ENCODE measurements around the gene UACA.
"Not testable (repeated sequence)": the region's sequence is repeated elsewhere in the genome, so short reads cannot be mapped to it uniquely, and the experiment has no call there.

UACA gene

GRCh38 chr15:70748281-70748747 is 15.0 kb downstream of the UACA start:
- DNase-seq, result no peak

GRCh38 chr15:70746598-70746997 is 16.8 kb downstream of the UACA start:
- not testable (repeated sequence) for DNase-seq

DNA sequence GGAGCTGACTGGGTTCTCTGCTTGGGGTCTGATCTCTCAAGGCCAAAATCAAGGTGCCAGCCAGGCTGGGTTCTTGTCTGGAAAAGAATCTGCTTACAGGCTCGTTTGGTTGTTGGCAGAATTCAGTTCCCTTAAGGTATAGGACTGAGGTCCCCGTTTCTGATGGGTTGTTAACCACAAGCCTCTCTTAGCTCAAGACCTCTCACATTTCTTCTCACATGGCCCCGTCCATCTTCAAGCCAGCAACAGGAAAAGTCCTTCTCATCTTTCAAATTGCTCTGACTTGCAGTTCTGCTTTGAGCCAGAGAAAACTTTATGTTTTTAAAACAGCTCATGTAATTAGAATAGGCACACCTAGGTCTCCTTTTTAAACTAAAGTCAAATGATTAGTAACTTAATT is 20.4 kb downstream of the UACA start:
- DNase-seq, result no peak

DNA sequence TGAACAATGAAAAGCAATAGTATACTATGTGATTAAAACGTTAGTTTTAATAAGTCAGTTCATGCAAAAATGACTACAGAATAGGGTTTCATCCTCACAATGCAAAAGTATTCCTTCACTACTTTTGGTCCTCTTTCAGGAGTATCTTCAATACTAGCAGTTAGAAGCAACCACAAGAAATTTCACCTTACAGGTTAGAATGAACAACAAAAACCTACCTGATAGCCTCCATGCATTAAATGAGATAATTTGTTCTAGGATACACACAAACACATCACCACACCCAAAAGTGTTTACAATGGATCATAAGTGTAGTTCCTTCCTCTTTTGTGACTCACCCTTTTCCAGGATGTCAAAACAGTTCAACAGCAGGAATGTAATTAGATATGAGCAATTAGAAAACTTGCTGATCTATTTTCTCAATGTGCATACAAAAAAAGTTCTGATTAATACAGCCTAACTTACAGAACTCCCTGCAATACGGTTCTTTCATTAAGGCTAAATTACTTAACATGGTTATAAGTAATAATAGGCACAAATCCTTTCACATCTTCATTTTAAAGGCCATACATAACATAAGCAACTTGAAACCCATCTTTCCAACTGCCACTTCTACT is 21.6 kb downstream of the UACA start:
- no peak for DNase-seq

DNA sequence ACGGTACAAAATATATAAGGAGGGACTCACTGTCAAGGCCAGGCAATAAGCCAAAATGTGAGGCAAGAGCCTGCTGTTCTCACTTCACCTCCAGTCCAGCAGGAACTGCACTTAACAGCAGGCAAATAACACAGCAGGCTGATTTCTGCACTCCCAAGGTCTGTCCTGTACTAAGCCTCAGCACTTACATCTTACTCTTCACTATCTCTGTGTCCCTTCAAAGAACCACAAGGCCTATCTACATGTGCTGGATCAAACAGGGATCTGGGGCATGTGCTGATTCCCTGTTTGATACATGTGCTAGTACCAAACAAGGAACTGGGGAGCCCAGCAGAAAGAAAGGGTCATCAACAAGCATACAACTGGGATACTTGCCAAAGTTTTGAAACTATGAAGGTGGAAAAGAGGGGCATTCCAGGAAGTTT is 22.2 kb downstream of the UACA start:
- DNase-seq, result no peak

DNA sequence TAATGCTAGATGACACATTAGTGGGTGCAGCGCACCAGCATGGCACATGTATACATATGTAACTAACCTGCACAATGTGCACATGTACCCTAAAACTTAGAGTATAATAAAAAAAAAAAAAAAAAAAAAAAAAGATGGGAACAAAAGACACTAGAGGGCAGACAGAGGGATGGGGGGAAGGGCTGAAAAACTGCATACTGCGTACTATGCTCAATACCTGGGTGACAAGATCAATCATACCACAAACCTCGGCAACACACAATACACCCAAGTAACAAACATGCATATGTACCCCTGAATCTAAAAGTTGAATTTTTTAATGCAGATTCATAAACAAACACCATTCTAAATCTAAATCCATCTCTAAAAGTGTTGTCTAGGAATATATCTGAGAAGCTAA is 28.3 kb downstream of the UACA start:
- not testable (repeated sequence) for DNase-seq

- DNase-seq, result no peak
Observed at GRCh38 chr15:70729164-70729563, 34.2 kb downstream of the UACA start.

DNA sequence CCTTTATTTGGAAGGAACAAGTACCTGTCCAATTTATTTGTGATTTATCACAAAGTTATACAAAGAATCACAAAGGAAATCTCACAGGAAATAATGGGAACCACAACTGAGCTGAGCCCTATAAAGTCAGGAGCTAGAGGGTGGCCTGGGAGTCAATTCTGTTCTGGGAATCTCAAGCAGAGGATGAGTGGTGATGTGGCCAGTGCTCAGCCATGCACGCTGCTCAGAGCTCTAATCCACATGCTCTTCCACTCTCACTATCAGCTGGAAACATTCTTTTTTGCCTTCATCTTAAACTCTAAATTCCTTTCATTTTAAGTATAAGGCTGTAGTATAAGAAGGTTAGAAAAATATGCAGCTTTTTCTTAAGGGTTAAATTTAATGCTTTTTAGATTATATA is 36.6 kb downstream of the UACA start:
- DNase-seq, result no peak

GRCh38 chr15:70723927-70724326 is 39.4 kb downstream of the UACA start:
- no peak for DNase-seq

GRCh38 chr15:70723122-70723422 is 40.3 kb downstream of the UACA start:
- no peak for DNase-seq

- no peak for DNase-seq
Observed at GRCh38 chr15:70722266-70723121, 40.9 kb downstream of the UACA start.

DNA sequence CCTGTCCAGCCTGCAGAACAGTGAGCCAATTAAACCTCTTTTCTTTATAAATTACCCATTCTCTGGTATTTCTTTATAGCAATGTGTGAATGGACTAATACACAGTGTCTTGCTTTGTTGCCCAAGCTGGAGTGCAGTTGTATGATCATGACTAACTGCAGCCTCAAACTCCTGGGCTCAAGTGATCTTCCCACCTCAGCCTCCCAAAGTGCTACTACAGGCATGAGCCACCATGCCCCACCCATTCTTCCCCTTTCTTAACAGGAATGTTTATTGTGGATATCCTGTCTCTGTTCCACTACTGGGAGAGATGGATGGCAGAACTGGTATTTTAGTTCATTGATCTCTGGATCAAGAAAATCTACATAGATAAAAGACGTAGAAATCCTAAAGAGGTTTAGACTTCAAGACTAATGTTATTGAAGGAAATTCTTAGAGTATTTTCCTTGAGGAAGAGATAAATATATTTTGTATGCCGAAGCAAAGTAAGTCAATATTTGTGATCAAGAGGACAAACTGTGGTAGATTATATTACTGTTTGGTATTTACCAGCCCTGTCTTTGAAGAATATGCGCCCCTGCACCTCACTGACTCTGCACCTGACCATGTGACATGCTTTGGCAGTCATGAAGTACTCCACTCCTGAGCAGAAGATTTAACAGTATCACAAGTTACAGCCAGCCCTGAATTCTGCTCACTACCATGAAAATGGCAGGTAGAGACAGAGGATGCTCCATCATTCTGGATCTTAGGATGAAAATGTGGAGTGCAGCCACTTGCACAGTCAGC is 42.9 kb downstream of the UACA start:
- DNase-seq, result no peak

DNA sequence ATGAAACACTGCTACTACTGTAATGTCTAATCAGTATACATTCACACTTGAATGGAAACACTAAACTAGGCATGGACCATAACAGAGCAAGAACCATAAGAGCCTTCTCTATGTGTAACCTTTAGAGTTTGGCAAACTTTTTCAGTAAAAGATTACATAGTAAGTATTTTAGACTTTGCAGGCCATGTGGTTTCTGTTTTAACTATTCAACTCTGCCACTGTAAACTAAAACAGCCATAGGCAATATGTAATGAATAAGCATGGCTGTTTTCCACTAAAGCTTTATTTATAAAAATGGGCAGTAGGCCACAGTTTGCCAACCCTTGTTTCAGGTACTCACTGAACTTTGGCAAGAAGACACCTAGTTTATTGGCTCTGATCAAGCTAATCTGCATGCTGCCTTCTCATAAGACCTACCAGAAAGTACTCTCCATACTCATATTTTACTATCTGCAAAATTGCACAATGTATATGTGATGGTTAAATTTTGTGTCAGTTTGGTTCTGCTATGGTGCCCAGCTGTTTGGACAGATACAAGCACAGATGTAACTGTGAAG is 46.0 kb downstream of the UACA start:
- no peak for DNase-seq

- DNase-seq, result no peak
Observed at GRCh38 chr15:70715840-70716485, 47.4 kb downstream of the UACA start.

DNA sequence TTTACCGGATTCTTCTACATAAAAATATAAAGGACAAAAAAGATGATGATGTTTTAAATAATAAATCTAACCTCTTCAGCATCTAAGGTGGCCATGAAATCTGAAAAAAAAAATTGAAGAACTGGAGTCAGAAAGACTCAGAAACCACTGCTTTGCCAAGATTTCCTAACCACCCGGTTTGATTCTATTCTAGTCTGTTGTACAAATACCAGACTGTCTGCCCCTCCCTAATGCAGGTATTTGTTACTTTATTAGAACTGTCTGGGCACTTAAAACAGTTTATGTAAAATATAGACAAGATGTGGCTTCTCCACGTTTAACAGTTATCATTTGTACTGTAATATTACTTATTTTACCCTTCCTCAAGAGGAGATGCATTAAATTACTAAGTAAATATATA is 48.8 kb downstream of the UACA start:
- no peak for DNase-seq

DNA sequence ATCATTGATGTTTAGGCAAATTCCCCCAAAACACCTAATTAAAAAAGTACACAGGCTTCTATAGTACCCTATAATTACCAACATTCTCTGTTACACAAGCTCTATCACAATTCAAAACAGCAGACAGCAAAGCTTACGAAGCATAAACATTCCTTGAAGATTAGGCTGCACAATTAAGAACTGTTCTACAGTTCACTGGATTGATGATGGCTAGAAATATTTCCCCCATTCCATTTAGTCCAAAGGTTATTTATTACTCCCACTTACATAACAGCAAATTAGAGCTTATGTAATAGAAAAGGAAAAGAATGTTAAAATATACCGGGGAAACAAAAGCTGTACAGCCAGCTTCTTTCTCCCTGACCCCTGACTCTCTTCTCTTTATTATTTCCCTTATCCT is 49.3 kb downstream of the UACA start:
- DNase-seq, result no peak

GRCh38 chr15:70712271-70712670 is 51.1 kb downstream of the UACA start:
- no peak for DNase-seq

DNA sequence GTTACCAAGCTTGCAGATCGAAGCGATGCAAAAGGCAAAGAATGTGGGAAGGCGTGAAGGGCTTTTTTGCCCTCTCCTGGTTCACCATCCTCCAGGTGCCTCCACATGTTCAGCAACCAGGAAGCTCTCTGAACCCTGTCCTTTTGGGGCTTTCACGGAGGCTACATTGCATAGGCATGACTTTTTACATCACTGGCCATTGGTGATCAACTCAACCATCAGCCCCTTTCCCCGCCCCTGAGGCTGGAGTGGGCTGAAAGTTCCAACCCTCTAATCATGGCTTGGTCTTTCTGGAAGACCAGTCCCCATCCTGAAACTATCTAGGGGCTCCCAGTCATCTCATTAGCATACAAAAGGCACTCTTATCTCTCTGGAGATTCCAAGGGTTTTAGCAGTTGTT is 52.6 kb downstream of the UACA start:
- DNase-seq, result no peak

DNA sequence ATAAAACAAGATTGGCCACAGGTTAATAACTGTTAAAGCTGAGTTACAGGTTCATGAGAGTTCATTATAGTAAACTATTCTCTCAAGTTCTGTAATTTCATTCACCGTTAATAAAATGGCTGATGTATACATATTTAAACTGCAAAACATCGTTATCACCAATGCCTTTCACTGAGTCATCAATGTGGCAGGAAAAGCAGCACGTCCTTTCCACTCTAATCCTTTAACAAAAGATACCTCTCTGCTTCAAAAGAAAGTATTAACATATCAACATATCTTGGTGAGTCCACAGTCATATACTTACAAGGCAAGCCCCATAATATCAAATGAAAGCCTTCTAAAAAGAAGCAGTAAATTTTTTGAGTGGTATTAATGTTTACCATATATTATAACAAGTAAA is 54.5 kb downstream of the UACA start:
- DNase-seq, result no peak

DNA sequence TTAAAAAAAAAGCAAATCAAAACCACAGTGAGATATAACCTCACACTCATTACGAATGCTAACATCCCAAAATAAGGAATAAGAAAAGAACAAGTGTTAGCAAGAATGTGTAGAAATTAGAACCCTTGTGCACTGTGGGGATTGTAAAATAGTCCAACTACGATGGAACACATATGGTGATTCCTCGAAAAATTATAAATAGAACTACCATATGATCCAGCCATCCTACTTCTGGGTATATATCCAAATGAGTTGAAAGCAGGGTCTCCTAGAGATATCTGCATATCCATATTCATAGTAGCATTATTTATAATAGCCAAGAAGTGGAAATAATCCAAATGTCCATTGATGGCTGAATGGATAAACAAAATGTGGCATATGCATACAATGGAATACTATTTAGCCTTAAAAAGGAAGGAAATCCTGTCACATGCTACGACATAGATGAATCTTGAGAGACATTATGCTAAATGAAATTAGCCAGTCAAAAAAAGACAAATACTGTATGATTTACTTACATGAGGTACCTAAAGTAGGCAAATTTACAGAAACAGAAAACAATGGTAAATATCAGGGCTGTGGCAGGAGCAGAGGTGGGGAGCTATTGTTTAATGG is 55.6 kb downstream of the UACA start:
- no peak for DNase-seq

DNA sequence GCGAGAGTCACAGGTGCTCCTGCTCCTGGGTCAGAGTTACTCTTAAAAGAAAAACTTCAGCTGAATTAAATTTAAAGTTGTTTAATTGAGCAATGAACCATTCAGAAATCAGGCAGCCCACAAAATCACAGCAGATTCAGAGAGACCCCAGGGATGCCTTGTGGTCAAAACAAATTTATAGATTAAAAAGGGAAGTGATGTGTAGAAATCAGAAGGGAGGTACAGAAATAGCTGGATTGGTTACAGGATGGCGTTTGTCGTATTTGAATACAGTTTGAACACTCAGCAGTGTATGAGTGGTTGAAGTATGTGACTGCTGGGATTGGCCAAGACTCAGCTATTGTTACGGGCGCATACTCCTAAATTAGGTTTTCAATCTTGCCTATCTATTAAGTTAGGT is 58.6 kb downstream of the UACA start:
- no peak for DNase-seq

GRCh38 chr15:70704166-70704565 is 59.2 kb downstream of the UACA start:
- peak in 1 of 2 experiments; percentile 54 for DNase-seq

Measured in NCI-H187 (cell line).